ENCODE data around the gene SLC23A1.

Gene SLC23A1

DNA sequence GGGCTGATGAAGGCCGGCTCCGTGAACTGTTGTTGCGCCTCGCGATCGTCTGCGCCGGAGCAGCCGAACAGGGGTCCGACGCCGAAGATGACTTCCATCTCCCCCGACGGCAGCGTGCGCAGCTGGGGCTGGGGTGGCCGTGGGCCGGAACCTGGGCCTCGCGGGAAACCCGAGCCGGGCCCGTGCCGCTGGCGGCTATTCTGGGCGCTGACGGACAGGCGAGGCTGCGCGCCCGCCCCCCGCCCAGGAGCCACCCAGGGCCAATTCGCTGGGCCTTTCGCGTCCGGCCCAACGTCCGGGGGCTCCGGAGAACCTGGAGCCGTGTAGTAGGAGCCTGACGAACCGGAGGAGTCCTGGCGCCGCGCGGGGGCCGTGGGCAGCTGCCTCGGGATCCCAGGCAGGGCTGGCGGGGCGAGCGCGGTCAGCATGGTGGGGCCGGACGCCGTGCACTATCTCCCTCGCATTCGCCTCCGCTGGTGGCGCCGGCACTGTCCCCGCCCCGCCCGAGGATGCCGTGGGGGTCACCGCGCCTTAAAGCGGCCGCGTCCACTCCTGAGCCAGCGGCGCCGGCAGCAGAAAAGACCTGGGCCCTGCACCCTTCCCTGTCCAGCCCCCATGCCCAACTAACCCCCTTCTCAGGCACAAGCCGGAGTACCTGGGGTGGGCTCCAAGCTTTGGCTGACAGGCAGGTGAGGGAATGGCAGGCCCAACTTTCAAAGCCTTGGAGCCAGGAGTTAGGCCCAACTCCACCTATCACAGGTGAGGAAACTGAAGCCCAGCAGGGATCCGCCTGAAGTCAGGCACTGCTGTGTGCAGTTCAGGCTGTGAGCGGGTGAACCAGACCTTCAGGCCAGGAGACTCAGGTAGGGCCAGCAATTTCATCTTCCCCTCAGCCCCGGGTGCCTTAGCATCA lies 11.8 kb upstream of the SLC23A1 start, which contains the start of gene PROB1:
Gene PROB1 (minus strand): TSS at position 451 of the 913 bp plus-strand sequence. CDS start 23 bp downstream, at position 428.
- no peak for DNase-seq (ENCODE audit: low read depth in 1 of 2, low spot score in 1 of 2)
- TF ChIP-seq SPI1 (IDR thresholded peaks at IDR 0.05; ENCODE audit: borderline replicate concordance, low read depth) (no peak), GABPA (IDR thresholded peaks at IDR 0.05; ENCODE audit: low read depth) (no peak), POLR2AphosphoS5 (IDR thresholded peaks at IDR 0.05; ENCODE audit: low read depth) (no peak)
- TF ChIP-seq, protein P1, sequence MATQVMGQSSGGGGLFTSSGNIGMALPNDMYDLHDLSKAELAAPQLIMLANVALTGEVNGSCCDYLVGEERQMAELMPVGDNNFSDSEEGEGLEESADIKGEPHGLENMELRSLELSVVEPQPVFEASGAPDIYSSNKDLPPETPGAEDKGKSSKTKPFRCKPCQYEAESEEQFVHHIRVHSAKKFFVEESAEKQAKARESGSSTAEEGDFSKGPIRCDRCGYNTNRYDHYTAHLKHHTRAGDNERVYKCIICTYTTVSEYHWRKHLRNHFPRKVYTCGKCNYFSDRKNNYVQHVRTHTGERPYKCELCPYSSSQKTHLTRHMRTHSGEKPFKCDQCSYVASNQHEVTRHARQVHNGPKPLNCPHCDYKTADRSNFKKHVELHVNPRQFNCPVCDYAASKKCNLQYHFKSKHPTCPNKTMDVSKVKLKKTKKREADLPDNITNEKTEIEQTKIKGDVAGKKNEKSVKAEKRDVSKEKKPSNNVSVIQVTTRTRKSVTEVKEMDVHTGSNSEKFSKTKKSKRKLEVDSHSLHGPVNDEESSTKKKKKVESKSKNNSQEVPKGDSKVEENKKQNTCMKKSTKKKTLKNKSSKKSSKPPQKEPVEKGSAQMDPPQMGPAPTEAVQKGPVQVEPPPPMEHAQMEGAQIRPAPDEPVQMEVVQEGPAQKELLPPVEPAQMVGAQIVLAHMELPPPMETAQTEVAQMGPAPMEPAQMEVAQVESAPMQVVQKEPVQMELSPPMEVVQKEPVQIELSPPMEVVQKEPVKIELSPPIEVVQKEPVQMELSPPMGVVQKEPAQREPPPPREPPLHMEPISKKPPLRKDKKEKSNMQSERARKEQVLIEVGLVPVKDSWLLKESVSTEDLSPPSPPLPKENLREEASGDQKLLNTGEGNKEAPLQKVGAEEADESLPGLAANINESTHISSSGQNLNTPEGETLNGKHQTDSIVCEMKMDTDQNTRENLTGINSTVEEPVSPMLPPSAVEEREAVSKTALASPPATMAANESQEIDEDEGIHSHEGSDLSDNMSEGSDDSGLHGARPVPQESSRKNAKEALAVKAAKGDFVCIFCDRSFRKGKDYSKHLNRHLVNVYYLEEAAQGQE (IDR thresholded peaks at IDR 0.05; ENCODE audit: insufficient replicate concordance, low read depth): no peak
- TF ChIP-seq, protein P2, sequence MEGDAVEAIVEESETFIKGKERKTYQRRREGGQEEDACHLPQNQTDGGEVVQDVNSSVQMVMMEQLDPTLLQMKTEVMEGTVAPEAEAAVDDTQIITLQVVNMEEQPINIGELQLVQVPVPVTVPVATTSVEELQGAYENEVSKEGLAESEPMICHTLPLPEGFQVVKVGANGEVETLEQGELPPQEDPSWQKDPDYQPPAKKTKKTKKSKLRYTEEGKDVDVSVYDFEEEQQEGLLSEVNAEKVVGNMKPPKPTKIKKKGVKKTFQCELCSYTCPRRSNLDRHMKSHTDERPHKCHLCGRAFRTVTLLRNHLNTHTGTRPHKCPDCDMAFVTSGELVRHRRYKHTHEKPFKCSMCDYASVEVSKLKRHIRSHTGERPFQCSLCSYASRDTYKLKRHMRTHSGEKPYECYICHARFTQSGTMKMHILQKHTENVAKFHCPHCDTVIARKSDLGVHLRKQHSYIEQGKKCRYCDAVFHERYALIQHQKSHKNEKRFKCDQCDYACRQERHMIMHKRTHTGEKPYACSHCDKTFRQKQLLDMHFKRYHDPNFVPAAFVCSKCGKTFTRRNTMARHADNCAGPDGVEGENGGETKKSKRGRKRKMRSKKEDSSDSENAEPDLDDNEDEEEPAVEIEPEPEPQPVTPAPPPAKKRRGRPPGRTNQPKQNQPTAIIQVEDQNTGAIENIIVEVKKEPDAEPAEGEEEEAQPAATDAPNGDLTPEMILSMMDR (IDR thresholded peaks at IDR 0.05; ENCODE audit: insufficient read depth, low read length): no peak
- H3K27me3 ChIP-seq (ENCODE audit: insufficient read depth, poor library complexity, severe bottlenecking): no peaks in the 10 kb centered on the region
- no peak within 1 kb of the TSS for H3K4me3 ChIP-seq (replicated peaks; ENCODE audit: insufficient read depth, low read length)
- H3K27ac ChIP-seq (replicated peaks): no peak within 1 kb of the TSS

DNA sequence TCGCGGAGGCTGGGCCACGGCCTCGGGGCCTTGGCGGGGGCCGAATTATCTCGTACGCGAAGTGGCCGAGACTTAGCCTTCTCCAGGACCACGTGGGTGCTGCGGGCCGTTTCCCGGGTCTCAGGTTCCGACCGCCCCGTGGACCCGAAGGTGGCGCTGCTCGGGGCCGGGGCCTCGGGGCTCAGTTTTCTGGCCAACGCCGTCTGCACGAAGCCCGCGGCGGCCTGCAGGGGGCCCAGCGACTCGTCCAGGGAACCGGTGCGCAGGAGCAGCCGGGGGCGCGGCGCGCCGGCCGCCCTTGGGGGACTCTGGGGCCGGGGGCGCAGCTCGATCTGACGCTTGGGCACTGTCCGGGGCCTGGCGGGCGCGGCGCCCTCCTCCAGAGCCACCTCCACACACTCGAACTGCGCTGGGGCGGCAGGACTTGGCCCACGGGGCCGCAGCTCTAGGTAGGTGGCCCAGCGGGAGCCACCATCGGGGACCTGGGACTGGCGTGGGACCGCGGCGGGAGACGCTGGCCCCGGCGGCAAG lies 11.1 kb upstream of the SLC23A1 start:
- Histone ChIP-seq H3K27me3 (ENCODE audit: insufficient read depth, poor library complexity, severe bottlenecking) (no peaks in the 10 kb centered on the region), H3K4me3 (replicated peaks; ENCODE audit: insufficient read depth, low read length) (no peak overlapping the region), H3K27ac (replicated peaks) (no peak overlapping the region)
- no peak for TF ChIP-seq POLR2AphosphoS5 (IDR thresholded peaks at IDR 0.05; ENCODE audit: low read depth)
- no peak for TF ChIP-seq GABPA (IDR thresholded peaks at IDR 0.05; ENCODE audit: low read depth)
- DNase-seq (ENCODE audit: low read depth in 1 of 2, low spot score in 1 of 2): no peak

DNA sequence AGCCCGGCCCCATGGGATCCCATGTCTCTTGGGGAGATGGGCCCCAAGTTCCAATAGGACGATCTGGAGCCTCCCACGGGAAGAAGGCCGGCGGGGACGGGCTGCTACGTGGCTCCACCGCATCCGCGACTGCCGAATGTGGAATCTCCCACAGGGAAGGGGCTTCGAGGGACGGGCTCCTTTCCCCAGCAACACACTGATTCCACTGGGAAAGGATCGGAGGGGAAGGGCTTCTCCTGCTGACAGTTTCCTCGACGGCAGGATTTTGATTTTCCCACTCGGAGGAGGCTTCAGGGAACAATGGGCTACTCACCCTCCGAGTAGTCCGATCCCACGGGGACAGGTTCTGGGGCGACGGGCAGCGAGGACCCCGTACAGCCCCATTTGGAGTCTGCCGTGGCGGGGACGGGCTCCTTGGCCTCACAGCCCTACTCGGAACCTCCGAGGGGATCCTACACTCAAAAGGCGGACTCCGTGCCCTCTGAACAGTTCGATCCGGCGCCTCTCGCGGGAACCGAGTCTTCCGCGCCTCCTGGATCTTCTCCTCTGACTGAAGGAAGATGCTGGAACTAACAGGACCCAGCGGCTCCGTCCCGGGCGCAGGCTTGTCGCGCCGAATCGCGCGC lies 10.5 kb upstream of the SLC23A1 start:
- Histone ChIP-seq H3K27ac (replicated peaks) (no peak overlapping the region), H3K4me3 (replicated peaks; ENCODE audit: insufficient read depth, low read length) (no peak overlapping the region), H3K27me3 (ENCODE audit: insufficient read depth, poor library complexity, severe bottlenecking) (no peaks in the 10 kb centered on the region)
- no peak for DNase-seq (ENCODE audit: low read depth in 1 of 2, low spot score in 1 of 2)
- TF ChIP-seq POLR2AphosphoS5 (IDR thresholded peaks at IDR 0.05; ENCODE audit: low read depth): no peak
- no peak for TF ChIP-seq GABPA (IDR thresholded peaks at IDR 0.05; ENCODE audit: low read depth)
- TF ChIP-seq, protein P2 (IDR thresholded peaks at IDR 0.05; ENCODE audit: insufficient read depth, low read length): no peak
- no peak for TF ChIP-seq SPI1 (IDR thresholded peaks at IDR 0.05; ENCODE audit: borderline replicate concordance, low read depth)
- TF ChIP-seq, protein P1 (IDR thresholded peaks at IDR 0.05; ENCODE audit: insufficient replicate concordance, low read depth): no peak

All from HL-60 (cell line).